GDM1 (cell line): ENCODE data around the gene KRT24.
"Not testable (repeated sequence)": the region's sequence is repeated elsewhere in the genome, so short reads cannot be mapped to it uniquely, and the experiment has no call there.

Source experiments
- DNase-seq: peaks from one replicate; lab custom pipeline; 2025; lab: John Stamatoyannopoulos, UW

Gene KRT24

DNA sequence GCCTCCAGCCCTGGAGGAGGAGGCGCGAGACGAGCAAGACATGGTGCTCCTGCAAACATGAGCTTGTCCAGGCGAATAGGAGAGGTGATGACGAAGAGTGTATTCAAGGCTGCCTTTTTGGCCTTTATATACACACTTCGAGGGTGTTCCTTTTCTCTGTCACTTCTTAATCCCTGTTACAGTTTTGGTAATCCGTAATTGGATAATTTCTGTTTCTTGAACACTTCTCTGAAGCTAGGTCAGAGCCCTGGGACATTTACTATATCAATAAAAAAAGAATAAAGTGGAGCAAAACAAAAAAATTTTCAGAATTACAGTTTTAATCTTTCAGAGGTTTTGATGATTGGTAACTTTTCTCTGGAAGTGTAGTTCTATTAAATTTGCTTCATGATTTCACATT is at the start of gene KRT24:
Gene KRT24, minus strand, starts transcription at position 101 of the 400 bp plus-strand sequence. Its CDS starts 59 bp downstream, at position 42.
- DNase-seq, result no peak

DNA sequence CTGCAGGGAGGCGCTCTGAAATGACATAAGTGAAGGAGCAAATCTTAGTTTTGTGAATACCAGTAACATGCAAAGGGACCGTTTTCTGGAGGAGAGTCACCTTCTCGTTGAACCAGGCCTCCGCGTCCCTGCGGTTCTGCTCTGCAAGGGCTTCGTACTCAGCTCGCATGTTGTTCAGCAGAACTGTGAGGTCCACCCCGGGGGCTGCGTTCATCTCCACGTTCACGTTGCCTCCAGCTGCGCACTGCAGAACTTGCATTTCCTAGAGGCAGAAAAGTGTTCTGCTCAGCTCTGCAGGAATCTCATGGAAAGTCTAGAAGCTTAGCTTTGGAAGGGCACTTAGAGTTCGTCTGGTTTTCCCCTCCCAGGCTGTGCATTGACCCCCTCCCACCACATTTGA is 47.5 kb upstream of the KRT24 start:
- DNase-seq, result no peak

- DNase-seq, result no peak
Measured at GRCh38 chr17:40750391-40750790, 46.8 kb upstream of the KRT24 start.

DNA sequence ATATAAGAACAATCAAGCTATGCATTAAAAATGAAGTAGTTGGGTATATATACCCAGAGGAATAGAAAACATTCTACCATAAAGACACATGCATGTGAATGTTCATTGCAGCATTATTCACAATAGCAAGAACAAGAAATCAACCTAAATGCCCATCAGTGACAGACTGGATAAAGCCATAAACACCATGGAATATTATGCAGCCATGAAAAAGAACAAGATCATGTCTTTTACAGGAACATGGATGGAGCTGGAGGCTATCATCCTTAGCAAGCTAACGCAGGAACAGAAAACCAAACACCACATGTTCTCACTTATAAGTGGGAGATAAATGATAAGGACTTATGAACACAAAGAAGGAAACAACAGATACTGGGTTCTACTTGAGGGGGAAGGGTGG is 45.1 kb upstream of the KRT24 start:
- DNase-seq, result not testable (repeated sequence)

GRCh38 chr17:40738553-40738952 is 35.0 kb upstream of the KRT24 start:
- no peak for DNase-seq

DNA sequence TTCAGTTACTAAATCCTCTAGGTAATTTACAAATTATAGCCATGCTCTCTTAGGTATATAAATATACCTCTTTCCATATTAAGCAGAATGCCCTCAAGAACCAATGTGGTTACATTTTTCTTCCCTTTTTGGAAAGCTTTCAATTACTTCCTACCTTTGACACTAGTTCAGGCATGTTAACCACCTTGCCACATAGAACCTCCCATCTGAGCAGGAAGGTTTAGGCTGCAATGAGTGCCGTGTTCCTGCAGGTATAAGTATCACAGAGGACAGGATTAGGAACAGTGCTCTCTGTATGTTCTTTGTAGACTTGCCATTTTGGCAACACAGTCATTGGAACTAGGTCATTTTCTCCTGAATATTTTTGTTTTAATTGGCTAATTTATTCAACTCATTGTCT is 31.5 kb upstream of the KRT24 start:
- no peak for DNase-seq

DNA sequence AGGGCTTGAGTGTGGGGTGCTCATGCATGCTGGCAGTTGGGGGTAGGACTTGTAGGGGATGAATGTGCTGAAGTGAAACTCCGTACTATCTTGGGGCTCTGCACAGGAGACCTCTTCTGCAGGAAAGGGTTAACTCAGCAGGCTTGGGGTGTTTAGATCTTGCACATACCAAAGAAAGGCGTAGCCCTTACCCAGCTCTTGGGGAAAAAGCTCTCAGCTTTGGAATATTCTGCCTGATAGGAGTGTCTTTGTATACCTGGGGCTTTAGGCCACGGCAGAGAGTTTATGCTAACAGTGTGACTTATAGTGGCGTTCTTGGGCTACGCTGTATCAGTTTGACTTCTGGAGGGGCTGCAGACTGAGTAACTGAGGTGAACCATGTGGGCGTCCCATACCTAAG is 30.5 kb upstream of the KRT24 start:
- DNase-seq, result no peak

- DNase-seq, result no peak
Measured at GRCh38 chr17:40730970-40731369, 27.4 kb upstream of the KRT24 start.

DNA sequence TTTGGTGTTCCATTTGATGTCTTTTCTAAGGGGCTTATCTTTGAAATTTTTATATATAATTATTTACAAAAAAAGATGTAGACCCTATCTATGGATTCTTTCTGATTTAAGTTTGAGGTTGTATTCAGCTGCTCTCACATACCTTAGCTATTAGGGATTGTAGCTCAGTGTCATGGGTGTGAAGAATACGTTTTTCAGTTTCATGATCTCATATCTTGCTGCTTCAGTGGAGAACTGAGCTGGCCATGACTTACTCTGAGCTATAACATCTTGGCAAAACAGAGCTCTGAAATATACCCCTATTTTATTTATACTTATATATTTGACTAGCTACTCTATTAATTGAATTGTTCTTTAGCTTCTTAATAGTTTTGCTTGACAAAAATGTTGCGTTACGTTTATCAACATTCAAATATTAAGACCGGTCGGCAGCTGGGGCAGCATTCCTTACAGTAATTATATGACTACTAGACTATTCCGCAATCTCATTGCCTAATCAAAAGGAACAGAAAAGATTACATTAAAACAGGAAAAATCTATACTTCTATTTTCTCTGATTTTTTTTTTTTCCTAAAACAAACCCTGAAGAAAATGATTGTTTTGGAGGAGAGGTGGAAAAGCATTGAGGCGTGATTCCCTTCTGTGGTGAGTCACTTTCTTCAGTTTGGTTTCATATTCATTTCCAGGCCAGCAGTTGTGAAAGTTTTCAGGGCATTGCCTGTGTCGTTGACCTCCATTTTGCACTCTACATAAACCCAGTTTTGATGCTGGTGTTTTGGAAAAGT is 24.1 kb upstream of the KRT24 start:
- no peak for DNase-seq

DNA sequence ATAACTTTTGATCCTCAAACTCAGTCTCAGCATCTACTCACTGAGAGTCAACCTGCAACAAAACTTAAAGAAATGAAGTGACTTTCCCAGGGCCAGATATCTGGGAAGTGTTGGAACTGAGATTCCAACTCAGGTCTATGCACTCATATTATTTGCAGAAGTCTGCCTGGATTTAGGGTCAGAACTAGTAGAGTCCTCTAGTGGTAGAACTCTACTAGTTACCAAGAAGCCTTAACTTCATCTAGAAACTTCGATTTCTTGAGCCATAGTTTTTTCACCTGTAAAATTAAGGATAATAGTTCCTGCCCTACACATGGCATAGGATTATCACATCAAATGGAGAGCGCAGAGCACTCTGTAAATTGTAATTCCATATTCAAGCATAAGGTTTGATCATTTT is 23.4 kb upstream of the KRT24 start:
- no peak for DNase-seq

GRCh38 chr17:40724656-40725055 is 21.1 kb upstream of the KRT24 start:
- DNase-seq, result no peak

- no peak for DNase-seq
Measured at GRCh38 chr17:40722241-40722640, 18.7 kb upstream of the KRT24 start.

DNA sequence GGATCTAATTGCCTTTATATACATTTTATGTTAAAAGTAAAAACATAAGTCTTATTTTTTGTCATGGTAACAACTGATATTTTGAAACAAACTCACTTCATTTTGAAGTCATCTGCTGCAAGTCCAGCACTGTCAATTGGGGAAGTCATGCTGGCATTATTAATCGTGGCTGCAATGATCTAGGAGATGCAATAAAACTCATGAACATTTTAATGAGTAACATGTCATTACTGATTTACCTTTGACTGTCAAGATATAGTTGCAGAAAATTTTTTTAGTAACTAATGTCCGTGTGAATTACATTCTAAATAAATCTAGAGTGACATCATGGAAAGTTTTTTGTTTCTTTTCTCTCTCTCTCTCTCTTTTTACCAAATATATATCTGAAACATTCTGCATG is 17.3 kb upstream of the KRT24 start:
- no peak for DNase-seq

DNA sequence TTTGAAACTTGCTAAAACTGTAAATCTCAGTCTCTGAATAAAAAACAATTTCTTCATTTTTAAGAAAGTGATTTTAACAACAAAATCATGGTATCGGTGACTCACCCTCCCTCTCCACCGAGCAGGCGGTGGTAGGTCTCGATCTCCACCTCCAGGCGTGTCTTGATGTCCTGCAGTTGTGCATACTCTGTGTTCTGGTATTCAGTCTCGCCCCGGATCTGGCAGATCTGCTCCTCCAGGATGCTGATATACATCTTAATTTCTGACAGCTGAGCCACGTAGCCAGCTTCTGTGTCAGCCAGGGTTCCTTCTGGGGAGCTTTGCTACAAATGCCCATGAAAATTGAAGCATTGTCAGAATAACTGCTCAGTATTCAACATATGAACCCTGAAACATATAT is 15.4 kb upstream of the KRT24 start:
- no peak for DNase-seq

DNA sequence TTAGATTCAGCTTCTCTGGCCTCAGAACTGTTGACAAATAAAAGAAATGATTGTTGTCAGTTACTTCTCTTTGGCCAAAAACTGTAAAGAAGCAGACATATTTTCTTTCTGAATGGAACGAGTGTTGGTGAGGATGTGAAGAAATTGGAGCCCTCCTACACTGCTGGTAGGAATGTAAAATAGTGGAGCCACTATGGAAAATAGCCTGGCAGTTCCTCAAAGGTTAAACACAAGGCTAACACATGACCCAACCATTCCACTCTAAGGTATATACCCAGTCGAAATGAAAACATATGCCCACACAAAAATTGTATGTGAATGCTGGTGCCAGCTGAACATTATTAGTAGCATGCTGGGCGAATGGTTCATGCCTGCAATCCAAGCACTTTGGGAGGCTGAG is 14.2 kb upstream of the KRT24 start:
- no peak for DNase-seq

DNA sequence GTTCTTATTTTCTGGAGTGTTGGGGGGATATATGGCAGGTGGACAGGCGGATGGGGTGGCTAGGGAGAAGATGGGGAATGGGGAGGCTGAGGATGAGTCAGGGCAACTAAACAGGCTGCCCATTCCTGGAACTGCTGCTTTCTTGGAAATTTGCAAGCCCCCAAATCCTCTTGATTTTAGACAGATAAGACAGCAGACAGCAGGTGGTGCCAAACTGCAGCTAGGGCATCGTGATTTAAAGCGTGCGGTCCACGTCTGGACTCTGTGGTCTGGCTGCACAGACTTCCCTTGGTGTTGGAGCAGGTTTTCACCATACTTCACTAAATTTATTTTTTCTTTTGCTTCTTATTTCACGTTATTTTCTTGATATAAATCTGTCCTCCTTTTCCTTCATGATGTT is 10.9 kb upstream of the KRT24 start:
- DNase-seq, result no peak

GRCh38 chr17:40707745-40708144 is 4.2 kb upstream of the KRT24 start:
- no peak for DNase-seq

DNA sequence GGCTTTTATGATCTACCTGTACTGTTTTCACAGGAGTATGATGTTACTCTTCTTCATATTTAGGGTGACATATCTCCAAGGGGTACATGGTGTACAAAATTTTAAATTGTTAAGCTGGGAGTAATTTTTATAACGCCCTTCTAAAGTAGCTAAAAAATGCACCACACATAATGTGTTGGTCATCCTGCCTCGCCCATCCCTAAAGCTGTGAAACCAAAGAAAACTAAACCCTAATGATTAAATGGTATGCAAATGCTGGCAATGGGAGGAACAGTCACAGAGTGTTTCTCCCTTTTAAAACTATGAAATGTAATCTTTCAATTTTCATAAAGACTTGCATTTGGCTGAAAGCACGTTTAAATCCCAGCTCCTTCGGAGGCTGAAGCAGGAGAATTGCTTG is 2.0 kb upstream of the KRT24 start:
- no peak for DNase-seq

- no peak for DNase-seq
Measured at GRCh38 chr17:40702271-40702670, 1.3 kb downstream of the KRT24 start.

DNA sequence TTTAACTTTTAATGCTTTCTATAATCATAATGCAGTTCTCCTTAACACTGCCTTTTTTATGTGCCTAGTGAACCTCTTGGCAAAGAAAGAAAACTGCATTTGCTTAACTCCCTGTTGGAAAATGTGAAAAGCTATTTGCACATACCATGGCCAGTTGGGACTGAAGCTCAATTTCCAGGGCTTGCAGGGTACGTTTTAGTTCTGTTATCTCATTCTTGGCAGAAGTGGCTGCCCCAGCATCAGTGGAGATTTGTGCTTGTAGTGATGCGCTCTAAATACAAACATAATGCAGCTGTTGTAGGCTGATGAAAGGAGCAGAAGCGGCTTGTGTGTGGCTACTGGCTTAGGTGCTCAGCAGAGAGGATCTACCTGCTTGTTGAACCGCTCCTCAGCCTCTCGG is 3.7 kb downstream of the KRT24 start:
- DNase-seq, result no peak

DNA sequence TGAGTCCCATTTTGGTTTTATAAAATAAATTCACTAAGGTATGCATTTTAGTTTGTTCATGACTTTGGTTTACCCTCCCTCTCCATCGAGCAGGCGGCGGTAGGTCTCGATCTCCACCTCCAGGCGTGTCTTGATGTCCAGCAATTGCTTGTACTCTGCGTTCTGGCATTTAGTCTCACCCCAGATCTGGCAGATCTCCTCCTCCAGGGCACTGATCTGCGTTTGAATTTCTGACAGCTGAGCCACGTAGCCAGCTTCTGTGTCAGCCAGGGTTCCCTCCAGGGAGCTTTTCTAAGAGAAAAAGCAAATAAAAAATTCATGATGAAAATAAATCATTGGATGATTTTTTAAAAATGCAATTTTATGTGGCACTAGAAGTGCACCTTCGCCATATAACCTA is 4.2 kb downstream of the KRT24 start:
- DNase-seq, result no peak

DNA sequence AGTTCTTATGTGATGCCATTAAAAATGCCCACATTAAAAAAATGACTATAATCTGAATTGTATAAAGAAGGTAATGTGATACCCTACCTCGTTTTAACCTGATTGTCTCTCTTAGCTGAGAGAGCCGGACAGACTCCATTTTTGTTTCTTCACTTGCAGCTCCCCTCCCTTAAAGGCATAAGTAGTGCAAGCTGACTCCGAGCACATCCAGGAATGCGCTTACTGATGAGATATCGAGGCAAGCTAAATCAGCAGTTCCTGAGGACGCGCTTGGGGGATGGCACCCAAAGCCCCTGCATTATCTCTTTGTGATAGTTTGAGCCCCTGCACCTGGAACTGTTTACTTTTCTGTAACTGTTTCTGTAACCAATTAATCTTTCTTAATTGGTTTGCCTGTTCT is 6.3 kb downstream of the KRT24 start:
- DNase-seq, result no peak

GRCh38 chr17:40696651-40697072 is 6.9 kb downstream of the KRT24 start:
- no peak for DNase-seq

DNA sequence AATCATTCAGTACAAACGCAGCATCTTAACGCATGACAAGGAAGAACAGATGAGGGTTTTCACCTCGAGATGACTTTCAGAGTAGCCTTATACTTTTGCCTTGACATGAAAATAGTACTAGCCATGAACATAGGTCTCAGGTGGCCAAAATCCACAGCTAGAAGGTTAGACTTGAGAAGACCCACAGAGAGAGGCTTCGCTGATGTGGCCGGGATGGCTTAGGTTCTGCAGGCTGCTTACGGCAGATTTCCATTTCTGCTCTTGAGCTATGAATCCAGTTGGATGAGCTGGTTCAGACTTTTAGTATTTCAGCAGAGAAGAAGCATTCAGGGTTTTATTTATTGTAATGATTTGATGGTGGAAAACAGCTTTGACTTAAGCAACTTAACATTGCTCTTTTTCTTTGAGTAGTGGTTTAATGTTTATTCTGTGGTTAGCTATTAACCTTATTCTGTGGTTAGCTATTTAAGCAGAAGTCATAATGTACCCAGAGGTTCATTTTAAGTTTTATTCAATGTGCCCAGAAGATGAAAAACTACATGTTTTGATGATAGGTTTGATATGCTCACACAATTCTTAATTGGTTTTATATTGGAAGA is 7.6 kb downstream of the KRT24 start:
- no peak for DNase-seq
